ENCODE data around the gene P2RY11.

P2RY11 gene

DNA sequence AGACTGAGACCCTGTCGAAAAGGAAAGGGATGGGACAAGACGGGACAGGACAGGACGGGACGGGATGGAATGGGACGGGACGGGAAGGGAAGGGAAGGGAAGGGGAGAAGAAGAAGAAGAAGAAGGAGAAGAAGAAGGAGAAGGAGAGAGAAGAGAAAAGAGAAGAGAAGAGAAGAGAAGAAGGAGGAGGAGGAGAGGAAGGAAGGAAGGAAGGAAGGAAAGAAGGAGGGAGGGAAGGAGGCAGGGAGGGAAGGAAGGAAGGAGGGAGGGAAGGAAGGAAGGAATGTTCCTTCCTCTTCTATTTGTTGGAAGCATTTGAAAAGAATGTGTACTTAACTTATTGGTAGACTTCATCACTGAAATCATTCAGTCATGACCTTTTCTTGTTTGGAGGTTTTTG, 35.0 kb upstream of the P2RY11 start:
- H3K4me3 ChIP-seq (replicated peaks in 1 of 2; ENCODE audit: low read depth in 2 of 2, low read length in 2 of 2), result no peak overlapping the region
- TF ChIP-seq, protein P1, sequence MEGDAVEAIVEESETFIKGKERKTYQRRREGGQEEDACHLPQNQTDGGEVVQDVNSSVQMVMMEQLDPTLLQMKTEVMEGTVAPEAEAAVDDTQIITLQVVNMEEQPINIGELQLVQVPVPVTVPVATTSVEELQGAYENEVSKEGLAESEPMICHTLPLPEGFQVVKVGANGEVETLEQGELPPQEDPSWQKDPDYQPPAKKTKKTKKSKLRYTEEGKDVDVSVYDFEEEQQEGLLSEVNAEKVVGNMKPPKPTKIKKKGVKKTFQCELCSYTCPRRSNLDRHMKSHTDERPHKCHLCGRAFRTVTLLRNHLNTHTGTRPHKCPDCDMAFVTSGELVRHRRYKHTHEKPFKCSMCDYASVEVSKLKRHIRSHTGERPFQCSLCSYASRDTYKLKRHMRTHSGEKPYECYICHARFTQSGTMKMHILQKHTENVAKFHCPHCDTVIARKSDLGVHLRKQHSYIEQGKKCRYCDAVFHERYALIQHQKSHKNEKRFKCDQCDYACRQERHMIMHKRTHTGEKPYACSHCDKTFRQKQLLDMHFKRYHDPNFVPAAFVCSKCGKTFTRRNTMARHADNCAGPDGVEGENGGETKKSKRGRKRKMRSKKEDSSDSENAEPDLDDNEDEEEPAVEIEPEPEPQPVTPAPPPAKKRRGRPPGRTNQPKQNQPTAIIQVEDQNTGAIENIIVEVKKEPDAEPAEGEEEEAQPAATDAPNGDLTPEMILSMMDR (IDR thresholded peaks at IDR 0.05; ENCODE audit: low read depth, low read length), result no peak
- DNase-seq (ENCODE audit: low read depth in 2 of 2), result no peak

DNA sequence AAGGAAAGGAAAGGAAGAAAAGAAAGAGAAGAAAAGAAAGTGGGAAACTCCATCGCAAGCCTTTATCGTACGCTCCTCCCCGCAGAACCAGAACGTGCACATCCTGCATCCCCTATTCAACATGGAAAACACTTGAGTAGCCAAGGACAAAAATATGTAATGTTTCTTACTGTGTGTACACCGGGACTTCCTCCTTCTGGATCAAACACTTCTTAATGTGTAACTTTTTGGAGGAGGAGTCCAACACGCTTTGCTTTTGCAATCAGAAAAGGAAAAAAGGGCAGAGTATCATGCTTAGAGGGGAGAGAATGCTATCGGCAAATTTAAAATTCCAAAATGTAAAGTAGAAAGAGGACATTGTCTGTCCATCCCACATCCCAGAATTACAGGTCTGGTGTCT, 33.2 kb upstream of the P2RY11 start:
- TF ChIP-seq, protein P1 (IDR thresholded peaks at IDR 0.05; ENCODE audit: low read depth, low read length), result no peak
- H3K4me3 ChIP-seq (replicated peaks in 1 of 2; ENCODE audit: low read depth in 2 of 2, low read length in 2 of 2), result no peak overlapping the region
- DNase-seq (ENCODE audit: low read depth in 2 of 2), result no peak

DNA sequence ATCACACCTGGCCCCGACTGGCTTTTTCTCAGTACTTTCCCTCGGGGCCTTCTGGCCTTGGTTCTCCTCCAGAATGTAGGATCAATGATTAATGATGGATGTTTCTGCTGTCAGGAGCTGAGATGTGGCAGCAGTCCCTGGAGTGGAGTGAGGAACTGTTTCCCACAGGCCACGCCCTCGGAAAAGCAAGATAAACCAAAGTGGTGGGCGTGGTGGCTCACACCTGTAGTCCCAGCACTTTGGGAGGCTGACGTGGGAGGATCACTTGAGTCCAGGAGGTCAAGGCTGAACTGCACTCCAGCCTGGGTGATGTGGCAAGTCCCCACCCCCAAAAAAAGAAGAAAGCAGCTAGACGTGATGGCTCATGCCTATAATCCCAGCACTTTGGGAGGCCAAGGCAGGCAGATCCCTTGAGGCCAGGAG, 32.5 kb upstream of the P2RY11 start:
- TF ChIP-seq, protein P1 (IDR thresholded peaks at IDR 0.05; ENCODE audit: low read depth, low read length), result no peak
- no peak overlapping the region for H3K4me3 ChIP-seq (replicated peaks in 1 of 2; ENCODE audit: low read depth in 2 of 2, low read length in 2 of 2)
- no peak for DNase-seq (ENCODE audit: low read depth in 2 of 2)

DNA sequence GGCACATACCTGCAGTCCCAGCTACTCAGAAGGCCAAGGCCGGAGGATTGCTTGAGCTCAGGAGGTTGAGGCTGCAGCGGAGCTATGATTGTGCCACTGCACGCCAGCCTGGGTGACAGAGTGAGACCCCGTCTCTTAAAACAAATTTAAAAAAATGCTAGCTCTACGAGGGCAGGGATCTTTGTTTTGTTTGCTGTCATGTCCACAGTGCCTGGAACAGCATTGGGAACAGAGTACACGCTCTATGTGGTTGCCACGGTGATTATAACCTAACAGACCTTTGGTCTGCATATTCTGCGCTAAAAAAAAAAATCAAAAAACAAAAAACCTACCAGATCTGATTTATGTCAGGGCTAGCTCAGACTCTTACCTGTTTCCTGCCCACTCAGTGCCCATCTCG, 27.6 kb upstream of the P2RY11 start:
- TF ChIP-seq, protein P1 (IDR thresholded peaks at IDR 0.05; ENCODE audit: low read depth, low read length), result no peak
- no peak for DNase-seq (ENCODE audit: low read depth in 2 of 2)
- no peak overlapping the region for H3K4me3 ChIP-seq (replicated peaks in 1 of 2; ENCODE audit: low read depth in 2 of 2, low read length in 2 of 2)

DNA sequence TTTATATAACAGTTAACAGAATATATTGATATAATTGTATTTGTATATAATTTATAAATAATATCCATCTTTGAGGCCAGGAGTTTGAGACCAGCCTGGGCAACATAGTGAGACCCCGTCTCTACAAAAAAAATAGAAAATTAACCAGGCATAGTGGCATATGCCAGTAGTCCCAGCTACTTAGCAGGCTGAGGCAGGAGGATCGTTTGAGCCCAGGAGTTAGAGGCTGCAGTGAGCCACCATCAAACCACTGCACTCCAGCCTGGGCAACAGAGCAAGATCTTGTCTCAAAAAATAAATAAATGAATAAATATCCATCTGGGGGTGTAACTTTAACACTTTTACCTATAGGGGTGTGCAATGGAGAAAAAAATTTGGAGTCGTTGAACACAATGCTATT, 26.7 kb upstream of the P2RY11 start:
- no peak for DNase-seq (ENCODE audit: low read depth in 2 of 2)
- H3K4me3 ChIP-seq (replicated peaks in 1 of 2; ENCODE audit: low read depth in 2 of 2, low read length in 2 of 2), result no peak overlapping the region
- TF ChIP-seq, protein P1 (IDR thresholded peaks at IDR 0.05; ENCODE audit: low read depth, low read length), result no peak

DNA sequence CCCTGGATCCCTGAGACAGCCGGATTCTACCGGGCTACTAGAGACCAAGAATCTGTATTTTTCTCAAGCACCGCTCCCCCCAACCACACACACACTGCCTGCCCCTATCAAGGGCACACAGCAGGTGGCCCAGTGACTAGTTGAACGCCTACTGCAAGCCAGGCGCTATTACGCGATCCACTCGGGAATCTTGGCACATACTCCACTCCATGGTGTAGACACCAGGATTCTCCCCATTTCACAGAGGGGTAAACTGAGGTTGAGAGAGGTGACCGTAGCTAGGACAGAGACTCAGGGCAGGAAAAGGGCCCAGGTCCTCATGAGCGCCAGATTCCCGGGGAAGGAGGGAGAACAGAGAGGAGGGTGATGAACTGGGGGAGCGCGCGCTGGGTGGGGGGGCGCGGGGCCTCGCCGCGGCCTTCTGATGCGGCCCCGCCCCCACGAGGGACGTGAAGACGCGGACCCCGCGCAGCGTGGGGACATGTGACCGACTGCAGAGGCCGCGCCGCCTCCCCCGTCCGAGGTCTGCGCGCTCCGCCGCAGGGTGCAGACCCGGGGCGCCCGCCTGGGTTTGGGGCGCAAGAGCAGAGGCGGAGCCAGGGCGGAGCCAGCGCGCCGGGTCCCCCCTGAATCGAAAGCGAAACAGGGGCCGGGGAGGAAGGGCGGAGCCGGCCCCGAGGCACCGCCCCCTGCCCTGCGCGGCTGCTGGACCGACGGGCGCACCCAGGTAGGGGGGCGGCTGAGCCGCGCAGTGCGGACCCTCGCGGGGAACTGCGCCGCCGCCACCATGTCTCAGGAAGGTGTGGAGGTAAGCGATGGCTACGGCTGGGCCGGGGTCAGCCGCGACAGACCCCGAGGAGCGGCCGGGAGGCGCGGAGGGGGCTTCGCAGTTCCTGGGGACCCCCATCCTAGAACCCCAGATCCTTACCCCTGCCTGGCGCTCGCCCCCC, 25.6 kb upstream of the P2RY11 start, which contains the start of gene SHFL:
TSS of gene SHFL (plus strand) at position 677 of the 950 bp plus-strand sequence. CDS start at position 788, 111 bp downstream.
- peak; percentile 48 to 72 for DNase-seq (ENCODE audit: low read depth in 2 of 2)
- TF ChIP-seq, protein P1 (IDR thresholded peaks at IDR 0.05; ENCODE audit: low read depth, low read length), result no peak
- H3K4me3 ChIP-seq (replicated peaks in 1 of 2; ENCODE audit: low read depth in 2 of 2, low read length in 2 of 2), result peak within 1 kb of the TSS; percentile 97 to 99

All from cardiac fibroblast (primary cell).